Measurements from ENCODE around the gene TEX11.
"Not testable (repeated sequence)": the region's sequence is repeated elsewhere in the genome, so short reads cannot be mapped to it uniquely, and the experiment has no call there.

The TEX11 gene

DNA sequence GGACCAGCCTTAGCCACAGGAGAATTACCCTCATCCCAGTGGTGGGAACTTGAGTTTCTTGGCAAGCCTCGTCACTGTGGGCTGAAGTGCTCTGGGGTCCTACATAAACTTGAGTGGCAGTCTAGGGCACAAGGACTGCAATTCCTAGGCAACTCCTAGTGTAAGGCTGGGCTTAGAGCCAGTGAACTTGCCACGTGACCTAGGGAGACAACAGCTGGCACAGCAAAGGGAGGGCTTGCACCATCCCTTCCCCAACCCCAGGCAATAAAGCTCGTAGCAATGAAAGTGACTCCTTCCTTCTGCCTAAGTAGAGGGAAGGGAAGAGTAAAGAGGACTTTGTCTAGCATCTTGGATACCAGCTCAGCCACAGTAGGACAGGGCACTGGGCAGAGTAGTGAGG, 81.8 kb downstream of the TEX11 start:
- TF ChIP-seq, protein P1, sequence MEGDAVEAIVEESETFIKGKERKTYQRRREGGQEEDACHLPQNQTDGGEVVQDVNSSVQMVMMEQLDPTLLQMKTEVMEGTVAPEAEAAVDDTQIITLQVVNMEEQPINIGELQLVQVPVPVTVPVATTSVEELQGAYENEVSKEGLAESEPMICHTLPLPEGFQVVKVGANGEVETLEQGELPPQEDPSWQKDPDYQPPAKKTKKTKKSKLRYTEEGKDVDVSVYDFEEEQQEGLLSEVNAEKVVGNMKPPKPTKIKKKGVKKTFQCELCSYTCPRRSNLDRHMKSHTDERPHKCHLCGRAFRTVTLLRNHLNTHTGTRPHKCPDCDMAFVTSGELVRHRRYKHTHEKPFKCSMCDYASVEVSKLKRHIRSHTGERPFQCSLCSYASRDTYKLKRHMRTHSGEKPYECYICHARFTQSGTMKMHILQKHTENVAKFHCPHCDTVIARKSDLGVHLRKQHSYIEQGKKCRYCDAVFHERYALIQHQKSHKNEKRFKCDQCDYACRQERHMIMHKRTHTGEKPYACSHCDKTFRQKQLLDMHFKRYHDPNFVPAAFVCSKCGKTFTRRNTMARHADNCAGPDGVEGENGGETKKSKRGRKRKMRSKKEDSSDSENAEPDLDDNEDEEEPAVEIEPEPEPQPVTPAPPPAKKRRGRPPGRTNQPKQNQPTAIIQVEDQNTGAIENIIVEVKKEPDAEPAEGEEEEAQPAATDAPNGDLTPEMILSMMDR (IDR thresholded peaks at IDR 0.05; ENCODE audit: insufficient read depth, low read length, missing control alignments): no peak
- no peak overlapping the region for H3K4me3 ChIP-seq (ENCODE audit: low read depth, low read length)
- ChIA-PET CTCF (no interaction called here), POLR2A (no interaction called here)
- no peak for DNase-seq (ENCODE audit: low read depth, low spot score)

DNA sequence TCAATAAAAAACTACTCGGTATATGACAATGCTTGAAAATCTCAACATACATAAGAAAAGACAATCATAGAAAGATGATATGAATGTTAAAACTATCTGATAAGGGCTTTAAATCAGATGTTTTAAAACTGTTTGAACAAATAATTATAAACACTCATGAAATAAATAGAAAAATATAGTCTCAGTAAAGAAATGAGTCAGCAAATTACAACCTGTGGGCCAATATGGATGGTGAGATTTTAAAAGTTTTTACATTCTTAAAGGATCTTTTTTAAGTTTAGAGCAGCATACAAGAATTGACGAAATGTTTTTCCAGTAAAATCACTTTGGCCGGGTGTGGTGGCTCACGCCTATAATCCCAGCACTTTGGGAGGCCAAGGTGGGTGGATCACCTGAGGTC, 83.1 kb downstream of the TEX11 start:
- POLR2A ChIA-PET: no interaction called here
- no peak for DNase-seq (ENCODE audit: low read depth, low spot score)
- TF ChIP-seq, protein P1 (IDR thresholded peaks at IDR 0.05; ENCODE audit: insufficient read depth, low read length, missing control alignments): no peak
- no peak overlapping the region for H3K4me3 ChIP-seq (ENCODE audit: low read depth, low read length)
- CTCF ChIA-PET: no interaction called here

- H3K4me3 ChIP-seq (ENCODE audit: low read depth, low read length): no peak overlapping the region
- ChIA-PET CTCF (no interaction called here), POLR2A (no interaction called here)
- TF ChIP-seq, protein P1 (IDR thresholded peaks at IDR 0.05; ENCODE audit: insufficient read depth, low read length, missing control alignments): no peak
- no peak for DNase-seq (ENCODE audit: low read depth, low spot score)
These were observed 99.3 kb downstream of the TEX11 start for GRCh38 chrX:70808942-70809940.

DNA sequence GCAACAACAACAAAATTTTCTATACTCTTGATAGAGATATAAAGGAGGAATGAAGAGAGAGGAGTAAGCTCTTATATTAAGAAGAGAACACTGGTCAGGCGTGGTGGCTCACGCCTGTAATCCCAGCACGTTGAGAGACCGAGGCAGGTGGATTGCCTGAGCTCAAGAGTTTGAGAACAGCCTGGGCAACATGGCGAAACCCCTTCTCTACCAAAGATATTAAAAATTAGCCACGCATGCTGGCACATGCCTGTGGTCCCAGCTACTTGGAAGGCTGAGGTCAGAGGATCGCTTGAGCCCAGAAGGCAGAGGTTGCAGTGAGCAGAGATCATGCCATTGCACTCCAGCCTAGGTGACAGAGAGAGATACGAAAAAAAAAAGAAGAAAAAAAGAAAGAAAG, 102.4 kb downstream of the TEX11 start:
- no peak overlapping the region for H3K4me3 ChIP-seq (ENCODE audit: low read depth, low read length)
- ChIA-PET CTCF (no interaction called here), POLR2A (no interaction called here)
- TF ChIP-seq, protein P1 (IDR thresholded peaks at IDR 0.05; ENCODE audit: insufficient read depth, low read length, missing control alignments): no peak
- DNase-seq (ENCODE audit: low read depth, low spot score): no peak

DNA sequence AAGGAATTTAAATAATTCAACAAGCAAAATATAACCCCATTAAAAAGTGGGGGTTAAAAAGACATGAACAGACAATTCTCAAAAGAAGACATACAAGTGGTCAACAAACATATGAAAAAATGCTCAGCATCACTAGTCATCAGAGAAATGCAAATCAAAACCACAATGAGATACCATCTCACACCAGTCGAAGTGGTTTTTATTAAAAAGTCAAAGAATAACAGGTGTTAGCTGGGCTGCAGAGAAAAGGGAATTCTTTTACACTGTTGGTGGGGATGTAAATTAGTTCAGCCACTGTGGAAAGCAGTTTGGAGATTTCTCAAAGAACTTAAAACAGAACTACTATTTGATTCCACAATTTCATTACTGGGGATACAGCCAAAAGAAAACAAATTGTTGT, 111.8 kb downstream of the TEX11 start:
- POLR2A ChIA-PET; DNase-seq (ENCODE audit: low read depth, low spot score); CTCF ChIA-PET: not testable (repeated sequence)

GRCh38 chrX:70774223-70774622, 134.3 kb downstream of the TEX11 start:
- ChIA-PET CTCF (no interaction called here), POLR2A (no interaction called here)
- H3K4me3 ChIP-seq (ENCODE audit: low read depth, low read length): no peak overlapping the region
- TF ChIP-seq, protein P1 (IDR thresholded peaks at IDR 0.05; ENCODE audit: insufficient read depth, low read length, missing control alignments): no peak
- no peak for DNase-seq (ENCODE audit: low read depth, low spot score)

More for the DNA sequence above, 111.8 kb downstream of the TEX11 start:
- not testable (repeated sequence) for H3K4me3 ChIP-seq (ENCODE audit: low read depth, low read length)
